ENCODE results near the gene SLCO3A1. TPM values are rescaled to one million over a fixed set of nuclear protein-coding genes. Genes with fewer than 3 reads are reported as not detected.
"Not testable (repeated sequence)": the region's sequence is repeated elsewhere in the genome, so short reads cannot be mapped to it uniquely, and the experiment has no call there.

Gene SLCO3A1
- polyA plus RNA-seq, 1 donor: 5.1 TPM

- no peak for DNase-seq
Measured at GRCh38 chr15:92037491-92037890, 184.0 kb downstream of the SLCO3A1 start.

- DNase-seq: no peak
Measured at GRCh38 chr15:92040350-92040749, 186.8 kb downstream of the SLCO3A1 start.

- no peak for DNase-seq
Measured at GRCh38 chr15:92041371-92041770, 187.9 kb downstream of the SLCO3A1 start.

- no peak for DNase-seq
Measured at GRCh38 chr15:92043283-92043682, 189.8 kb downstream of the SLCO3A1 start.

- no peak for DNase-seq
Measured at GRCh38 chr15:92044203-92044909, 190.8 kb downstream of the SLCO3A1 start.

GRCh38 chr15:92047900-92048299 is 194.4 kb downstream of the SLCO3A1 start:
- no peak for DNase-seq

GRCh38 chr15:92048739-92049138 is 195.2 kb downstream of the SLCO3A1 start:
- no peak for DNase-seq

GRCh38 chr15:92049290-92049989 is 195.9 kb downstream of the SLCO3A1 start:
- DNase-seq: no peak

GRCh38 chr15:92050220-92050898 is 196.9 kb downstream of the SLCO3A1 start:
- DNase-seq: no peak

- DNase-seq: no peak
Measured at GRCh38 chr15:92051716-92052115, 198.2 kb downstream of the SLCO3A1 start.

- no peak for DNase-seq
Measured at GRCh38 chr15:92053753-92054316, 200.3 kb downstream of the SLCO3A1 start.

- DNase-seq: no peak
Measured at GRCh38 chr15:92056875-92057274, 203.4 kb downstream of the SLCO3A1 start.

- no peak for DNase-seq
Measured at GRCh38 chr15:92059036-92059970, 205.8 kb downstream of the SLCO3A1 start.

GRCh38 chr15:92059971-92060311 is 206.4 kb downstream of the SLCO3A1 start:
- DNase-seq: not testable (repeated sequence)

- no peak for DNase-seq
Measured at GRCh38 chr15:92061511-92062195, 208.1 kb downstream of the SLCO3A1 start.

GRCh38 chr15:92062505-92062904 is 209.0 kb downstream of the SLCO3A1 start:
- no peak for DNase-seq

- no peak for DNase-seq
Measured at GRCh38 chr15:92068121-92068520, 214.6 kb downstream of the SLCO3A1 start.

GRCh38 chr15:92069308-92070250 is 216.1 kb downstream of the SLCO3A1 start:
- DNase-seq: no peak

GRCh38 chr15:92070251-92070650 is 216.7 kb downstream of the SLCO3A1 start:
- not testable (repeated sequence) for DNase-seq

- no peak for DNase-seq
Measured at GRCh38 chr15:92071045-92071634, 217.6 kb downstream of the SLCO3A1 start.

All from hindlimb muscle (tissue), 1 donor.